ENCODE results near the gene GLTP. TPM values are rescaled to one million over a fixed set of nuclear protein-coding genes. Genes with fewer than 3 reads are reported as not detected.

GLTP gene
- total RNA-seq, 1 experiment from 2014 or later: 15.5 TPM

DNA sequence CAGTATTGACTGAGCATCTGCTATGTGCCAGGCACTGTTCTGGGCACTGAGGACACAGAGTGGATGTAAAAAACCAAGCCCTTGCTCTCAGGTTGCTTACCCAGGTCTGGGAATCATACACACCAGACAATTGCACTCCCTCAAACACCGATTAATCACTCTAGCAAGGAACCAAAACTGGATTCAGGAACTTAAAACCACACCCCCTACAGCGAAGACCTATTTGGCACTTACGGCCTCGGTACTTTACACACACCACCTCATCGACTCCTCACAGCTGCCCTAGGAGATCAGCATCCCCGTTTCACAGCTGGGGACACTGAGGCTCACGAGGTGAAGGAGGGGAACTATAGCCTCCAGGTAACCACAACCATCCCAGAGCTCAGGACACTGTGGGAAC lies 1.6 kb downstream of the GLTP start:
- DNase-seq: no peak
- Histone ChIP-seq H3T11ph (ENCODE audit: low read length) (no peak overlapping the region), H4K20me1 (ENCODE audit: control insufficient read depth, insufficient read depth, insufficient read length) (no peaks in the 10 kb centered on the region), H2BK15ac (ENCODE audit: low read depth, low read length) (no peak overlapping the region), H2BK5ac (ENCODE audit: insufficient read length, low read length) (no peak overlapping the region), H3K9me3 (ENCODE audit: control insufficient read depth, low read depth, low read length) (no peaks in the 10 kb centered on the region), H3K79me2 (ENCODE audit: insufficient read depth, low read length) (peaks cover 8% of the 10 kb centered on the region; the same call in 1 of the 2 replicates), H3K4me2 (ENCODE audit: insufficient read depth, insufficient read length, low read length) (peak overlapping the region; percentile 97), H4K8ac (replicated peaks; ENCODE audit: insufficient read length, low read depth, low read length) (no peak overlapping the region), H3K27ac (ENCODE audit: insufficient read length, low read depth, low read length) (no peak overlapping the region), H3K4me1 (ENCODE audit: insufficient read depth, low read length) (peaks cover 12% of the 10 kb centered on the region), H3K56ac (ENCODE audit: insufficient read length, low read depth, low read length) (no peak overlapping the region), H3K79me1 (ENCODE audit: insufficient read depth, low read depth, low read length, poor library complexity, severe bottlenecking) (no peaks in the 10 kb centered on the region), H4K91ac (ENCODE audit: insufficient read length, low read depth, low read length) (no peak overlapping the region), H3K14ac (ENCODE audit: insufficient read depth, low read length) (no peak overlapping the region), H3K27me3 (ENCODE audit: insufficient read depth, low read length) (no peaks in the 10 kb centered on the region), H2BK20ac (ENCODE audit: low read depth, low read length, poor library complexity, severe bottlenecking) (no peak overlapping the region), H3K9ac (ENCODE audit: extremely low read depth, insufficient read length, low read length) (peak overlapping the region; percentile 12), H2BK12ac (ENCODE audit: insufficient read length, low read depth, low read length) (no peak overlapping the region), H2AK5ac (ENCODE audit: insufficient read length, low read length) (no peak overlapping the region), H2BK120ac (ENCODE audit: low read depth, low read length, poor library complexity, severe bottlenecking) (no peak overlapping the region), H3K18ac (ENCODE audit: insufficient read length, low read depth, low read length) (no peak overlapping the region), H4K5ac (ENCODE audit: insufficient read length, low read depth, low read length) (no peak overlapping the region), H3K4ac (ENCODE audit: low read depth, low read length) (no peak overlapping the region), H3K23me2 (ENCODE audit: insufficient read length, low read depth, low read length, poor library complexity, severe bottlenecking) (peaks cover 11% of the 10 kb centered on the region), H3K23ac (ENCODE audit: insufficient read length, low read depth, low read length) (no peak overlapping the region), H2AFZ (ENCODE audit: low read length) (no peak overlapping the region)
- H3K27ac Mint-ChIP-seq: no peak overlapping the region
- no peaks in the 10 kb centered on the region; a peak in 1 of 5 replicates for H3K9me3 Mint-ChIP-seq
- WGBS (ENCODE audit: extremely low coverage, insufficient read length, low lambda C conversion rate): no CpG with 5 or more reads among the region's 7 CpGs
- peaks cover 37 to 42% of the 10 kb centered on the region in 2 experiments for H3K4me1 Mint-ChIP-seq
- TF ChIP-seq, protein P1, sequence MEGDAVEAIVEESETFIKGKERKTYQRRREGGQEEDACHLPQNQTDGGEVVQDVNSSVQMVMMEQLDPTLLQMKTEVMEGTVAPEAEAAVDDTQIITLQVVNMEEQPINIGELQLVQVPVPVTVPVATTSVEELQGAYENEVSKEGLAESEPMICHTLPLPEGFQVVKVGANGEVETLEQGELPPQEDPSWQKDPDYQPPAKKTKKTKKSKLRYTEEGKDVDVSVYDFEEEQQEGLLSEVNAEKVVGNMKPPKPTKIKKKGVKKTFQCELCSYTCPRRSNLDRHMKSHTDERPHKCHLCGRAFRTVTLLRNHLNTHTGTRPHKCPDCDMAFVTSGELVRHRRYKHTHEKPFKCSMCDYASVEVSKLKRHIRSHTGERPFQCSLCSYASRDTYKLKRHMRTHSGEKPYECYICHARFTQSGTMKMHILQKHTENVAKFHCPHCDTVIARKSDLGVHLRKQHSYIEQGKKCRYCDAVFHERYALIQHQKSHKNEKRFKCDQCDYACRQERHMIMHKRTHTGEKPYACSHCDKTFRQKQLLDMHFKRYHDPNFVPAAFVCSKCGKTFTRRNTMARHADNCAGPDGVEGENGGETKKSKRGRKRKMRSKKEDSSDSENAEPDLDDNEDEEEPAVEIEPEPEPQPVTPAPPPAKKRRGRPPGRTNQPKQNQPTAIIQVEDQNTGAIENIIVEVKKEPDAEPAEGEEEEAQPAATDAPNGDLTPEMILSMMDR (conservative IDR thresholded peaks at IDR 0.05): no peak
- H3K4me3 Mint-ChIP-seq: peak overlapping the region; percentile 86 to 96
- H3K36me3 Mint-ChIP-seq (ENCODE audit: insufficient read depth in 1 of 3, low read depth in 3 of 3): no peaks in the 10 kb centered on the region; a peak in 1 of 7 replicates
- peaks cover 6% of the 10 kb centered on the region for H3K27me3 Mint-ChIP-seq (ENCODE audit: low read depth)

Data from H9 (cell line).